Lower leg skin (tissue), 4 donors: Measurements from ENCODE around the gene IL12RB2. TPM values are rescaled to one million over a fixed set of nuclear protein-coding genes. Genes with fewer than 3 reads are reported as not detected.

Experiments
- DNase-seq, 2 donors: peaks; one replicate each; pipeline ENCODE4 v3.0.0-alpha.2; 2019; ENCODE audit warnings: low spot score in 2 of 2
- H3K4me3 ChIP-seq: fragments of 200-600 bp; sonication (generic); 2 replicates; pipeline ENCODE4 v1.5.1; 2017; ENCODE audit warnings: mild to moderate bottlenecking, low read depth; ENCODE audit not compliant: poor library complexity, severe bottlenecking
- POLR2A ChIP-seq, 2 donors: fragments of 450-650 bp; IDR thresholded peaks; one replicate each; pipeline ENCODE4 v1.6.1; 2016 to 2017; ENCODE audit warnings: antibody characterized with exemption in 2 of 2, mild to moderate bottlenecking in 1 of 2, moderate library complexity in 1 of 2
- WGBS, 2 donors: methylation state at CpG; one replicate each; pipeline ENCODE4 v1.1.5; 2018; 5-methylcytosine and 5-hydroxymethylcytosine counted together
- intact Hi-C: fragments of 100-400 bp; cut with DNase I; formaldehyde crosslinking; loops from one replicate; pipeline ENCODE4 v1.15.0; 2023; ENCODE audit warnings: low total_unique reads
- total RNA-seq, 4 donors: library from RNA; depleted of rRNA; stranded (reverse); fragments of >200 nt; gene quantifications; one replicate each; pipeline ENCODE4 v1.1.0, GENCODE V29; 2016
- TF ChIP-seq, protein P1 (sequence below), 3 donors: fragments of 450-650 bp; IDR thresholded peaks; one replicate each; pipeline ENCODE4 v1.5.1; 2016; ENCODE audit warnings: antibody characterized with exemption in 3 of 3, mild to moderate bottlenecking in 3 of 3, moderate library complexity in 2 of 3

IL12RB2 gene
- total RNA-seq, 4 donors from 2014 or later, result 0.76 to 3.5 (median 2.2) TPM

DNA sequence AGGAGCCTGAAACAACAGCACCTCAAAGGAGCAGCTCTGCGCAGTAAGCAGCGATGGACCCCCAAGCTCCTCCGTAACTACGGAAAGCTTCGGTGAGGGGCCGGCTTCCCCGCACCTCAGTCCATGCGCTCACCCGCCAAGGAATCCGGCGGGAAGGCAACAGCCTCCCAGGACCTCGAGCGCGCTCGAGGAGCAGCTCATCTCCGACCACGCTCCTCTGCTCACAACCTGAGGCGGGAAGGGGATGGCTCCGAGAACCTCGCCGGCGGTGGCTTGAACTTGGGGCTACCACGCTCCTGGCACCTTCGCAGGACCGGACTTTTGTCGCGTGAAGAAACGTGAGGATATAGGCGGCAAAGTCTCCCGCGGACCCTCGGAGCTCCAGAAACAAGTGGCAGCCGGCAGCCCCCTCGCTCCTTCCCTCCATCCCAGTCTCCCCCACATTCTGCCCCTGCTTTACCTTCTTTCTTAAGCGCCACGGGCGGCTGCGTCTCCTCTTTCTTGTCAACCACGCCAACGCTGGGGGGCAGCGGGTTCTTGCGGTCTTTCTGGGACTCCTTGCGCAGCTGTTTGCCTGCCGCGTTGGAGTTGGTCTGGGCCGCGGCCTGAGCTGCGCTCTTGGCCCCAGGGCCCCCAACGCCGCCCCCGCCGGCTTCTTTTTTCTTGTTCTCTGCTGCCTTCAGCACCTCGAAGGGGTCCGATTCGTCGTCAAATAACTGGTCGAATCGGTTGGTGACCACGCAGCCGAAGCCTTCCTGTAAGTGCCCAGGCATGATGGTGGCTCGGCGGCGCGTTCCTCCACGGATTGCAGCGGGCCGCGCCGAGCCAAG lies 122.1 kb downstream of the IL12RB2 start:
- H3K4me3 ChIP-seq, result peak overlapping the region; percentile 95
- 0 to 1% methylated on average over 51 of the region's 69 CpGs for WGBS, 2 donors
- TF ChIP-seq, protein P1, sequence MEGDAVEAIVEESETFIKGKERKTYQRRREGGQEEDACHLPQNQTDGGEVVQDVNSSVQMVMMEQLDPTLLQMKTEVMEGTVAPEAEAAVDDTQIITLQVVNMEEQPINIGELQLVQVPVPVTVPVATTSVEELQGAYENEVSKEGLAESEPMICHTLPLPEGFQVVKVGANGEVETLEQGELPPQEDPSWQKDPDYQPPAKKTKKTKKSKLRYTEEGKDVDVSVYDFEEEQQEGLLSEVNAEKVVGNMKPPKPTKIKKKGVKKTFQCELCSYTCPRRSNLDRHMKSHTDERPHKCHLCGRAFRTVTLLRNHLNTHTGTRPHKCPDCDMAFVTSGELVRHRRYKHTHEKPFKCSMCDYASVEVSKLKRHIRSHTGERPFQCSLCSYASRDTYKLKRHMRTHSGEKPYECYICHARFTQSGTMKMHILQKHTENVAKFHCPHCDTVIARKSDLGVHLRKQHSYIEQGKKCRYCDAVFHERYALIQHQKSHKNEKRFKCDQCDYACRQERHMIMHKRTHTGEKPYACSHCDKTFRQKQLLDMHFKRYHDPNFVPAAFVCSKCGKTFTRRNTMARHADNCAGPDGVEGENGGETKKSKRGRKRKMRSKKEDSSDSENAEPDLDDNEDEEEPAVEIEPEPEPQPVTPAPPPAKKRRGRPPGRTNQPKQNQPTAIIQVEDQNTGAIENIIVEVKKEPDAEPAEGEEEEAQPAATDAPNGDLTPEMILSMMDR (IDR thresholded peaks at IDR 0.05), result no peak
- TF ChIP-seq POLR2A (IDR thresholded peaks at IDR 0.05), result no peak
- peak; percentile 30 to 88 for DNase-seq
- intact Hi-C loops, result no loop called here

DNA sequence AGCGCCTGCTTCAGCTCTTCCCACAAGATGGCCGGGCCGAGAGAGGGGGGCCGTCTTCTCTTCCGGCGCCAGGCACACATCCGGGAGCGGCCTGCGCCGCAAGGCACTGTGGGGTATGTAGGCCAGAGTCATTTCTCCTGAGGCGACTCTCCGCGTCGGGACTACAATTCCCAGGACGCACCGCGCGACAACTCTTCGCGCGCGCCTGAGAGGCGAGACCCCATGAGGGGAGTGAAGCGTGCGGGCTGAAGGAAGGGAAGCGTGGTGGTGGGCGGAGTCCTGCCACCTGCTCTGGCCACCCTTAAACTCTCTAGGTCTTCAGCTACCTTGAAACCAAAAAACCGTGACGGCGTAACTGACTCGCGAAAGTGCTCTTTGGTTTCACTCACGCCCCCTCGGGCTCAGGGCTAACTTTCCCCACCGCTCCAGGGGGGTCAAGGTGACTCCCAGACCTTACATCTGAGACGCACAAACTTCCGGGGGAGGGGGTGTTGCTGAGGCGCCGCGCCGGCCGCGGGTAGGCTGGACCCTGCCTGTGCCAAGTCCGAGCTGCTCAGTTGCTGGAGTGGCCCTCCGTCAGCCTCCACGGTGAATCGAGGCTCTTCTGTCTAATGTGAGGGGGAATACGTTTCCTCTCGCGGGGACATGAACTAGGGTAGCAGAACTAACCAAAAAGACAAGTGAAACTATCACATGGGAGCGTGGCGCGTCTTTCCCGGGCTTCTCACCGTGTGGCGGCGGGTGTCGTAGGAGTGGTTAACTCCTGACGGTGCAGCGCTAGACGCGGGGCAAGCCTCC lies 122.9 kb downstream of the IL12RB2 start, which contains the start of gene SERBP1:
Gene SERBP1 (minus strand): TSS at position 45 of the 798 bp plus-strand sequence. CDS start 102 bp downstream, outside the sequence.
- intact Hi-C loops, result no loop called here
- TF ChIP-seq, protein P1 (IDR thresholded peaks at IDR 0.05), result no peak
- peak in 1 of 2 donors; percentile 32 for TF ChIP-seq POLR2A (IDR thresholded peaks at IDR 0.05)
- 0 to 1% methylated on average over 43 to 61 of the region's 62 CpGs for WGBS, 2 donors
- DNase-seq, result peak; percentile 96 to 99
- peak within 1 kb of the TSS; percentile 95 for H3K4me3 ChIP-seq

DNA sequence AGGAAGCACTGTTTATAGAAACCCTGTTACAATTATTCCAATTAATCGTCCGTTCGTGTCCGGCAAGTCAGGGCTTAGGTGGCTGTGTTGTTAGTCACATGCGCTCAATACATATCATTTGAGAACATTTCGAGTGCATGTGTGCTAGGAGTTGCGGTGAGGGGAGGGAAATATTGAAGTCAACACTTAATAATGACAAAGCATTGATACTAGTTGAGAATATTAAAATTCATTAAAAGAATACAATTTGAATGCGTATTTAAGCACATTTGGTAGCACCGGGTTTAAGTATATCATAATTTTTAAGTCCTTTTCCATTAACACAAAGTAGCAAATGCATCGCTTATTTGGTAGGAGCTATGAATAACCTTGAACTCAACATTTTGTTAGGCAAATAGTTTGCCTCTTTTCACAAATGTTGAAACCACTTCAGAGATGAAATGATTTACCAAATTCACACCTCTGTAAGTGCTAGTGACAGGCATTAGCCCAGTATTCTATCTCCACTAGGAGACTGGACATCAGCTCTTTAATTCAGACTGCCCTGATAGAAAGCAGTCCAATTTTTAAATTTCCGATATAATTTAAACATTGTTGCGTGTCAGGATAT lies 123.6 kb downstream of the IL12RB2 start:
- 13 to 15% methylated on average over 12 of the region's 12 CpGs for WGBS, 2 donors
- TF ChIP-seq, protein P1 (IDR thresholded peaks at IDR 0.05), result no peak
- no peak for TF ChIP-seq POLR2A (IDR thresholded peaks at IDR 0.05)
- no peak for DNase-seq
- peak overlapping the region; percentile 95 for H3K4me3 ChIP-seq
- intact Hi-C loops, result no loop called here

DNA sequence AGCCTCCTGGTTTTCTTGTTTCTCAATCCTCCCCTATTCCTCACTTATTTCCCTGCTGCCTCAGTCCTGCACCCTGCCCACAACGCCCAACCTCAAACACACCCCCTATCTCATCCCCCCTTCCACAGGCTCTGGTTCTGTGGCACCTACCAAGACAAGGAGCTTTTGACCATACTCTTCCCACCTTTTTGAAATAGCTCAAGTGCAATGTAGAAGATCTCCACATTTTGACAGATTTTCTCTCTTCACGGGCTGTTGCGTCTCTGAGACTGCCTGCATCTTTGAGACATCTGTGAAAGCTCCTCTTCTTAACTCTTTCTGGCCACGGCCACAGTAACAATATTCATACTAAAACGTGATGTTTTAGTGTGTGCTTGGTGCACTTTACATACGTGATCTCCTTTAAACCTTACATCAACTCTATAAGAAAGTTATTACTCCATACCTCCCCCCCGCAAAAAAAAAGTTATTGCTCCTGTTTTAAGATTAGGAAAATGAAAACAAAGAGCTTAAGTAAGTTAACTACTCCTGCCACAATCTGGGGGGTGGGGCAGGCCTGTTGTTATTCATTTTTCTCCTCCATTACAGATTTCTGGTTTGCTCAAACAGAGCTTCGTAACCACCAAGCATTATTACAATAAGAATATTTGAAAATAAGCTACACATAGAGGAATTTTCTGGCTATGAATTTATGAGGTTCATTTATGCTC lies 124.4 kb downstream of the IL12RB2 start:
- no peak for DNase-seq
- no peak overlapping the region for H3K4me3 ChIP-seq
- intact Hi-C loops, result no loop called here
- 56 to 57% methylated on average over 8 of the region's 8 CpGs for WGBS, 2 donors
- TF ChIP-seq, protein P1 (IDR thresholded peaks at IDR 0.05), result no peak
- no peak for TF ChIP-seq POLR2A (IDR thresholded peaks at IDR 0.05)

DNA sequence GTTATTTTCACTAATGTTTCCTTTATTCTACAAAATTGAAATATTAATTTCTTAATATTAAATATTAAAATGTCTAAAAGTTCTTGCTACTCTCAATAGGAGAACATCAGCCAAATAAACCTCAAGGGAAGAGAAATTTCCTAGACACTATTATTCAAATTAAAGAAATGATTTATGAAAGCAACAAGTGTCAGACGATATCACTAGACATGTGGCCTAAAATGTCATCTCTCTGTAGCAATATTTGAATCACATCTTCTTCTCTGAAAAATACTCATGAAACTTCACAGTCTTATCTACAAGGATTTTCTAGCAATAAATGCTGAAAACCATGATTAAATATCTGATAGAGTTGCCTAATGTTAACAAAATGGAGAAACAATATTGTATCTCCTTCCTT lies 125.1 kb downstream of the IL12RB2 start:
- no peak for DNase-seq
- intact Hi-C loops, result no loop called here
- WGBS, 2 donors, result 63 to 70% methylated on average over 1 of the region's 1 CpG
- H3K4me3 ChIP-seq, result no peak overlapping the region
- TF ChIP-seq, protein P1 (IDR thresholded peaks at IDR 0.05), result no peak
- TF ChIP-seq POLR2A (IDR thresholded peaks at IDR 0.05), result no peak
